DMS 273 treated with DMSO at 0.1 percent for 48 hours (cell line): ENCODE results near the gene CSKMT.
"Not testable (repeated sequence)": the region's sequence is repeated elsewhere in the genome, so short reads cannot be mapped to it uniquely, and the experiment has no call there.

ENCODE experiments used
- DNase-seq: peaks from one replicate; lab custom pipeline; 2025; lab: John Stamatoyannopoulos, UW

CSKMT gene, protein sequence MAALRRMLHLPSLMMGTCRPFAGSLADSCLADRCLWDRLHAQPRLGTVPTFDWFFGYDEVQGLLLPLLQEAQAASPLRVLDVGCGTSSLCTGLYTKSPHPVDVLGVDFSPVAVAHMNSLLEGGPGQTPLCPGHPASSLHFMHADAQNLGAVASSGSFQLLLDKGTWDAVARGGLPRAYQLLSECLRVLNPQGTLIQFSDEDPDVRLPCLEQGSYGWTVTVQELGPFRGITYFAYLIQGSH

DNA sequence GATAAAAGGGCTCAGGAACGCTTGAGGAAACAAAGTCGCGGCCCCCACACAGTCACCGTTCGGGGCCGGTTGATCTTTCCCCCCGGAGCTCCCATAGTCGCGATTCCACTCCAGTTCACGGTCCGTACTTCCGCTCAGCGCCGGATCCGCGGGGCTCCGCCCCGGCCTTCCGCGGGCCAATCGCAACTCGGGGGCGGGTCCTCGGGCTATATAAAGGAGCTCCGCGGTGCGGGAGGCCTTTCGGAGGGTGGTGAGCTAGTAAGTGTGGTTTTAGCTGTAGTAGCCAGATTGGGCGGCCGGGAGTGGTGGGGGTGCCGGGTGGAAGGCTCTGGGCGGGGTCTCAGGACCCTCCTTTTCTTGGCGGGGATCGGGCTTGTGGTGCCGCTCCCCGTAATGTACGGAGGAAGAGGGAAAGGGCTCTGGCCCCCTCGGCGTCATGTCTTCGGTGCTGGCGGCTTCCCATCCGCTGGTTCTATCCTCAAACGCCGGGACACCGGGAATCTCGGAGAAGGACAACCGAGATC is at the start of gene CSKMT, which contains the start of gene C11orf98:
Gene CSKMT, plus strand, starts transcription at position 238 of the 524 bp plus-strand sequence. CDS start 568 bp downstream, outside the sequence.
Gene C11orf98, minus strand, starts transcription at position 136 of the 524 bp plus-strand sequence. Its CDS starts 41 bp downstream, at position 95.
- DNase-seq = peak; percentile 82

DNA sequence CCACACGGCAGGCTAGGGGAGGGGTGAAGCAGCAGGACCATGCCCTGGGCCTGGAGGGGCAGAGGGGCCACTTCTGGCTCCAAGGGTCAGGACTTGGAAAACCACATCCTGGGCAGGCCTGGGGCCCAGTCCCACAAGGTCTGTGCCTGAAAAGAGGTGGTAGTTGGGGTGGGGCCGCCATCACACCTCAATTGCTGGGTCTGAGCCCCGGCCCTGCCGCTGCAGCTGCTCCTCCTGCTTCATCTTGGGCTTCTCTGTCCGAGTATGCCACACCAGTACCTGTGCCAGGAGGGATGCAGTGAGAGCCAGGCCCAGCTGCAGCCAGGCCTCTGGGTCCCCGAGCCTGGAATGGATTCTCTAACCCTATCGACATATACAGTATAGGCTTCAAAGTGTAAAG is 49.6 kb upstream of the CSKMT start:
- no peak for DNase-seq

DNA sequence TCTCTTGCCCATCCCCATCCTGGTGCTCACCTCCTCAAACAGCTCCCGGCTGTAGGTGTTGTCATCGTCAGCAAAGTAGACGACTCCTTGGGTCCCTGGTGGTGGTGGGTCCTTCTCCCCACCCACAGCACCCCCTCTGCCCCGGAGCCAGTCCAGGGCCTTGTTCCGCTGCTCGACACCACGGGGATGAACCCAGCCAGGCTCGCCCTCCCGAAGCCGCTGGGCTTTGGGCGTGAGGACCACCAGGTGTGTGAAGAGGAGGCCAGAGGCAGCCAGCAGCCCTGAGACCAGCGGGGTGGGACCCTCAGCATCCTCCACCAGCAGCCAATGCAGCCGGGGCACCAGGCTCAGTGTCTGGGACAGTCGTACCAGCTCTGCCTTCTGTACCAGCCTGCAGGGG is 48.2 kb upstream of the CSKMT start:
- not testable (repeated sequence) for DNase-seq

DNA sequence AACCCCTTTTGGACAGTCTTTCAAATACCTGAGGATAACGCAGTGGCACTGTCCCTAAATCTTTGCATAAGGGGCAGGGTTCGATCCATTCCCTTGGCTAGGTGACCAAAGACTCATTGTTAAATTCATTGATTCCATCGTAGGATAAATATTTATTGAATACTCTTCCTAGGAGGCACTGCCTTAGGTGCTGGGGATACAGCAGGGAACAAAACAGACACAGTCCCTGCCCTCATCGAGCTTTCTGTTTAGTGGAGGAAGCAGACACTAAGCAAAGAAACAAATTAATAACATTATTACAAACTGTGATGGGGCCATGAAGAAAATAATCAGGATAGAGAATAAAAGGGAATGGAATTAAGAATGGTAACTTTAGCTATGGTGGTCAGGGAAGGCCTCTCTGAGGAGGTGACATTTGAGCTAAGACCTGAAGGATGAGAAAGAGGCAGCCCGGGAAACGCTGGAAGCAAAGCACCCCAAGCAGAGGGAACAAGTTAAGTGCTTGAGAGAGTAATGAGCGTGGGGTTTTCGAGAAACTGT is 44.0 kb upstream of the CSKMT start:
- DNase-seq = no peak

DNA sequence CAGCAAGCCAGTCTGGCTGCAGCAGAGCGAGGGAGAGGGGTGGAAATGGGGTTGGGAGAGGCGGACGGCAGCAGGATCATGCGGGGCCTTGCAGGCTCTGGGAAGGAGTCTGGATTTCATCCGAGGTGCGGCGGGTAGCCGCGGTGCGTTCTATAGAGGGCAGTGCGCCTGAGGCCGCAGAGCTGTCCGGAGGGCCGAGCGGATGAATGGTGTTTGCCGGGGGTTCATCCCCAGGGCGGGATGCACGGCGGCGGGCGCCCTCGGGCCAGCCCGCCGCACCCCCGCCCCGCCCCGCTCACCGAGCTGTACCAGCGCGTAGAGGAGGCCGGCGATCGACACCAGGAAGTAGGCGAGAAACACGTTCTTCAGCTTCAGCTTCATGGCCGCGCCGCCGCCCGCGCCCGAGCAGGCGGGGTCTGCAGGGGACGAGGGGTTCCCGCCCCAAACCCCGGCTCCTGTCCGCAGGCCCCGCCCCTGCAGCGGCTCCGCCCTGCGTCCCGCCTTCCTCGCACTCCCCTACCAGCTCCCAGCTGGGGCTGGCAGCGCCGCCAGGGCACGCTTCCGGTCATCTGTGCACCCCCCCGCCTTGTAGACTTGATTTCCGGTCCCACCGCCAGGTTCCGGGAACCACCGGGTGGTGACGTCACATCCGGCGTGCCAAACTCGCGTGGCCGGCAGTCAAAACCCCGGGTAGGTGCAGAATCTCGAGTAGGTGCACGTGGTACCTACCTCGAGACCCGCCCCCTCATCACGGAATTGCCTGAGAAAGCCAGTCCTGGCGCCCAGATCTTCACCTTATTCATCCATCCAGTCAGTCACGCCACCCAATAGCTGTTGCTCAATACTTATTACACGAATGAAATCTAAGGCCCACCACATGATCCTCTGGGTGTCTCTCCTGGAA is 43.3 kb upstream of the CSKMT start, which contains the start of gene B3GAT3:
Gene B3GAT3, minus strand, starts transcription at position 420 of the 904 bp plus-strand sequence. Its CDS starts 39 bp downstream, at position 381.
- DNase-seq = peak; percentile 77

DNA sequence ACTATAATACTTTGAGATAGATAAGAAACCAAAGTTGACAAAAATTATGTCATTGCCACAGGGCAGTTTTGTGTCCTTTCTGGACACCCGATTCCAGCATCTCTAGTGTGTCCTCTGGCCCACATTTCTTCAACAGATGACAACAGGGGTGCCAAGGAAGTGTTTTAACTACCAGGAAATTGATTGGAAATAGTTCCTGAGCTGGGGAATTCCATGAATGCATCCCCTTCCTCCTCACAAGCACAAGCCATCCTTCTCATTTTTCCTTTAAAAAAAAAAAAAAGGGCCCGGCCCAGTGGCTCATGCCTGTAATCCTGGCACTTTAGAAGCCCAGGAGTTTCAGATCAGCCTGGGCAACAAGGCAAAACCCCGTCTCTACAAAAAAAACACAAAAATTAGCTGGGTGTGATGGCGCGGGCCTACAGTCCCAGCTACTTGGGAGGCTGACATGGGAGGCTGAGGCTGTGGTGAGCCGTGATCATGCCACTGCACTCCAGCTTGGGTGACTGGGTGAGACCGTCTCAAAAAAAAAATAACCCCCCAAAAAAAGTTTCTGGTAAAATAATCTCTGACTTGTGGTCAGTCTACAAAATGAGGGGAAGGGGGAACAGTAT is 42.5 kb upstream of the CSKMT start:
- no peak for DNase-seq

DNA sequence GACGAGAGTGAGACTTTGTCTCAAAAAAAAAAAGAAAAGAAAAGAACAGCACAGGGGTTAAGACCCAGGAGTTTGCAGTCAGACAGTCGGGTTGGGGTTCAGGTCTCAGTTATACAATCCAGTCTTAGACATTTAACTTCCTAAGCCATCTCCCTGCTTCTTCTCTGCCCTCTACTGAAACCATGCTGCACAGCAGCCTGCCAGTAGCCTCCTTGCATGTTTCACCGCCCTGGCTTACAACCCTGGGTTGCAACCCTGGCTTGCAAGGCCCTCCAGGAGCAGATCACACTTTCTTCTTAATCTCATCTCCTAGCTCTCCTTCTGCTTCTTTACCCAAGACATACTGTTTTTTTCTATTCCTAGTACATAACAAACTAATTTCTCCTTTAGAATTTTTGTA is 37.4 kb upstream of the CSKMT start:
- DNase-seq = no peak

DNA sequence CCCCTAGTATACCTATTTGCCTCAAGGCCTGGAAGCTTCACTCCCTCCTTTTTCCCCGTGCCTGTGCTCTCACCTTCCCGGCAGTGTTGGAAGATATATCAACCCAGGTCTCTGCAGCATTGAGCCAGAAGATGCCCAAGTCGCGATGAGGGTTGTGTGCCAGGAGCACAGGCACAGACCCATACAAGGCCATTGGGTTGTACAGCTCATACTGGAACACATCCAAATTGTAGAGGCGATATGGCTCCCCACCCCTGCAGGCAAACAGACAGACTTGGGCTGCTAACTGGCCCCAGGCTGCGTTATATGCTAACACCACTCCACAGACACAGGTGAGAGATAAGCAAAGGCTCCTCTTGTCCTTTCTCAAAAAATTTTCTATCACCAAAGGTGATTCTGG is 32.6 kb upstream of the CSKMT start:
- DNase-seq = no peak

DNA sequence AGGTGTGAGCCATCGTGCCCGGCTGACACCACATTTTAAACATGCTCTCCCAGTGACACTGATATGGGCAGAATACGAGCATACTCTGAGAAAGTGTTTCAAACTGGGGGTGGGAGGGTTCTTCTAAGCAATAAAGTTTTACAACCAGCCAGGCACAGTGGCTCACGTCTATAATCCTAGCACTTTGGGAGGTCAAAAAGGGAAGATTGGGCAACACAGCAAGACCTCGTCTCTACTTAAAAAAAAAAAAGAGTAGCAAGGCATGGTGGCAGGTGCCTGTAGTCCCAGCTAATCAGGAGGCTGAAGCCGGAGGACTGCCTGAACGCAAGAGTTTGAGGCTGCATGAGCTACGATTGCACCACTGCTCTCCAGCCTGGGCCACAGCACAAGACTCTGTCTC is 20.9 kb upstream of the CSKMT start:
- DNase-seq = no peak

DNA sequence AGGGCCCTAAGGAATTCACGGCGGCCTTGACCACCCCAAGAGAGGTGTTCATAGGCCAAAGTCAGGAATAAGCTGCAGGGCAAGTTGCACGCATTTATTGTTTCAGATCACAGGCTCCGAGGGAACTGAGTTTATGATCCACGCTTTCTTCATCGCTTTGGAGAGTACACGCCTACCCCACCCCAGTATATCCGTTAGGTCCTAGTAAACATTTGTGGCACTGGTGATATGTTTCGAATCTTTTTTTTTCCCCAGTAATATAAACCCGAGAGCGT is 19.5 kb upstream of the CSKMT start:
- no peak for DNase-seq

DNA sequence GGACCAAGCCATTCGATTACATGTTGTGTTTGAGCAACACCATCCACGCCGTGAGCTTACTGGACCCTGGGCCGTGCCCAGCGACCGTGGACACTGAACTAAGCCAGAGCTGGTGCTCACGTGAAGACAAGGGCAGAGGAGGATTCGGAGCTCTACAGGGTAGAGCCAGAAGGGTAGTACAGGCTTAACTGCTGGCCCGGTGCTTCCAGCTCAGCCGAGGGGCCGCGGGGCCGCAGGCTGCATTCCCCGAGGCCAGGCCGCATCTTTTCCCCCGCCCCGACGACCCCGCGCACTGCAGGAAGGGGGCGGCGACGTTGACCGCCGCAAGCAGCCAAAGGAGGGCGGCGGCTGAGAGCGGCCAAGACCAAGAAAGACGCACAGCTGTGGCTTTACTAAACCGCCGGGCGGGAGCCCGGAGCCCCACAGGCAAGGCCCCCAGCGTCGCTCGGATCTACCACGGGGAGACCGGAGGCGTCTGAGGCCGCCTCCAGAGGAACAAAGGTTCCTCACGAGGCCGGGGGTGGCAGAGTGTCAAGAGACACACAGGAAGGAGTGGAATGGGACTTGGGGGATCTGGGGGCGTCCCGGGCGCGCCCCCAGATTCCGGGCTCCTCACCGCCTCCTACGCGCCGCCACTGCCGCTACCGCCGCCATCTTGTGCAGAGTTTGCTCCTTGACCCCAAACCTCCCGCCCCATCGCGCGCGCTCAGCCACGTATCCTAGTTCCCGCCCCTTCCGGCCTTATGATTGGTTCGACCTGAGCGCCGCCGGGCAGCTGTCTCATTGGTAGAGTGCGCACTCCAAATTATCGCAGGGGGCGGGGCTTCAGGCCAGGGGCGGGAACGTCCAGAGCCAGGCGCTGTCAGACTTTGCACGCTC is 18.9 kb upstream of the CSKMT start, which contains the start of gene GANAB:
Gene GANAB, minus strand, starts transcription at position 668 of the 879 bp plus-strand sequence. Its CDS starts 14 bp downstream, at position 654.
- DNase-seq = peak; percentile 86

DNA sequence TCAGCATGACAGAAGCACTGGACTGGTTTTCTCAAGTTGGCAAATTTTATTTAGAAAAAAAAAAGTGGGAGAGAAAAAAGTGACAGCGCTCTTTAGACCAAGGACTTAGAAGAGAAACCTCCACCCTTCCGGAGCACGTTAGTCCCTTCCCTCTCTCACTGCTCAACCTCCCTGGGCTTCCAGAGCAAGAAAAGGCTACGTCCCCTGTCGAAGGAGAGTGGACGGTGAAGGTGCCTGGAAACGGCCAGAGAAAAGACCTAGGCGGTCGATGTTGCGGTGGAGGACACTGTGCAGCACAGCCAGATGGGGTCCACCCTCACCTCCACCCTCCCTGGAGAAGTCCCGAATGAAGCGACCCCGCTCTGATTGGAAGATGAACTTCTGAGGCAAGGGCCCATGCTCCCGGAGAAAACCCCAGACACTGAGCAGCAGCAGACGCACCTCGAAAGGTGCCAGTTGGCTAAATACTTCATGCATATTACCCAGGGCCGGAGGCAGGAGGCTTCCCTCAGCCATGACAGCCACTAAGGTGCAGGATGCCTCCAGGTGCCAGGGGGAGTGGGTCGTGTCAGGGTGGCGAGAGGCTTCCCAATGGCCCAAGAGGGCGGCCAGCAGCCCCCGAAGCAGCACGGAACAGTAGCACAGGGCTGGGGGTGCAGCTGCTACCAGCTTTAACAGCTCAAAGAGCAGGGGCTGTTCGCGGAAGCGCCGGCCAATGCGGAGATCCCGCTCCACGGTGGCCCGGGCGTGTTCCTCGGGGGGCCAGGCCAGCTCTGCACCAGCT is 18.1 kb upstream of the CSKMT start:
- DNase-seq = no peak

DNA sequence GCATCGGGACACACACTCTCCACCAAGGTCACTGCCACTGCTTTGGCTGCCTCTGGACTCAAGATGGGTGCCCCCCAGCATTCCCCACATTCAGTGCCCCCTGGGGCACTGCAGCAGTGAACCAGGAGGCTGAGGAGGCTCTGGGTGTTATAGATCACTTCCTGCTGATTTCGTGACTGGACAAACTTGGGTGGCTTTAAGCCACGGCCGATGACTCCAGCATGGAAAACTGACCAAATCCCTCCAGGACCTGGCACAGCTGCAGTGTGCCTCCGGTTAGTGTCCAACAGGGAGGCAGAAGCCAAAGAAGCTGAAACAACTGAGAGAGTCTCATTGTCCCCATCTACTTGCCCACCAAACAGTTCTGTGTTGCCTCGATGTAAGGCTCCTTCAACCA is 17.5 kb upstream of the CSKMT start:
- DNase-seq = no peak

DNA sequence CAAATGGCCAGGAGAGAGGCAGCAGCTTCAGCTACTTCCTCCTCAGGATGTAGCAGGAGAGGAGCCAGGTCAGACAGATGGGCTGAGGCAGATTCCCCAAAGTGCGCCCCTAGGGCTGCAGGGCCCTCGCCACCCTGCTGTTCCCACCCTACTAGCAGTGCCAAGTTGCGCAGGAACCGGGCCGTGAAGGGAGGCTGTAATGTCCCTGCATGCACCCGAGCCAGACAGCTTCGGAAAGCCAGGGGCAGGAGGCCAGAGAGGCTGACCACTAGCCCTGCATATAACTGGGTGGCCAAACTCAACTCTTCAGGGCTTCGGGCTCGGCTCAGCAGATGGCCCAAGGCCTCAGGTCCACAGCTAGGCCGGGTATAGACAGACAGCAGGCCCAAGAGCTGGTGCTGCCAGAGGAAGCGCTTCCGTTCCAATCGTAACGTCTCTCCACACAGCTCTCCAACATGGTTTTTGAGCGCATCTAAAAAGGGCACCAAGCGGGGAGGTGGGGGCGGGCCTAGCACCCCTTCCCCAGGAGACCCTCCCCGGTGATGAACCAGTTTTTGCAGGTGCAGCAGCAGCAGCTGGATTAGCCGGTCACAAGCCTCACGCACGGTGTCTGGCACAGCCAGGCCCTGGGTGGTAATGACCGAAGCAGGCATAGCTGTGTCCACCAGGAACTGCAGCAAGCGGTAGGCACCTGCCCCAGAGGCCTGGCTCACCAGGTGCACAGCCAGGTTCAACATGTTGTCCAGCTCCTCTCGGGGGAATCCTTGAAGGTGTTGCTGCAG is 16.7 kb upstream of the CSKMT start:
- no peak for DNase-seq

DNA sequence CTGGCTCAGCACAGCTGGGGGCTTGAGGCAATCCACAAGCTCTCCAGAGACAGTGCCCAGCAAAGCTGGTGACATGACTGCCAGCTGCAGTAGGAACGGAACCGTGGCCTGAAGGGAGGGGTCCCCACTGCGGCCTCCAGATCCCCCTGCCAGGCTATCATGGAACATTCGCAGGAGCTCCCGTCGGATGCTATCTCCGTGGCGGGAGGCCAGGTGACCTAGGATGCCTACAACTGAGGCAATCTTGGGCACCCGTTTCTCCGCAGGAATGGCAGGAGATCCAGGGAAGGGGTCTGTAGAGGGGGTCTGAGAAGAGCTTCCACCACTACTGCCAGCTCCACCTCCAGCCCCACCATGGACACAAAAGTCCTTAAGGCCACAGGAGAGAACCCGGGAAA is 16.1 kb upstream of the CSKMT start:
- DNase-seq = no peak

DNA sequence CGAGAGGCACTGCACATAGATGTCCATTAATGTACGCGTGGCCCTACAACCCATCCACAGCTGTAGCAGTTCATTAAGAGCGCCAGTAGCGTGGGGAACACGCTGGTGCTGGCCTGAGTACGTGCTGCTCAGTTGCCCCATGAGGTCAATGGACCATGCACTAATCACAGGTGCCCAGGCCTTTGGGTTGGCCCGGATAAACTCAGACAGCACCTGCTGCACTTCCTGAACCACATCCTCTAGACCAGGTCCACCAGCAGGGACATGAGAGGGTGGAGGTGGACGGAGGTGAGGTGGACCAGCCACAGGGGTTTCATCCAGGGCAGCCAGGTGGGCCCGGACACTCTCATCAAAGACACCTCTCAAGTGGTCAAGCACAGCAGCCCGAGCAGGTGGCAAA is 15.6 kb upstream of the CSKMT start:
- no peak for DNase-seq

DNA sequence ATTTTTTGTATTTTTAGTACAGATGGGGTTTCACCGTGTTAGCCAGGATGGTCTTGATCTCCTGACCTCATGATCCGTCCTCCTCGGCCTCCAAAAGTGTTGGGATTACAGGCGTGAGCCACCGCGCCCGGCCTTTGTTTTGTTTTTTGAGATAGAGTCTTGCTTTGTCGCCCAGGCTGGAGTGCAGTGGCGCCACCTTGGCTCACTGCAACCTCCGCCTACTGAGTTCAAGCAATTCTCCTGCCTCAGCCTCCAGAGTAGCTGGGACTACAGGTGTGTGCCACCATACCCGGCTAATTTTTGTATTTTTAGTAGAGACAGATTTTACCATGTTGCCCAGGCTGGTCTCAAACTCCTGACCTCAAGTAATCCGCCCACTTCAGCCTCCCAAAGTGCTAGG is 14.8 kb upstream of the CSKMT start:
- DNase-seq = not testable (repeated sequence)

DNA sequence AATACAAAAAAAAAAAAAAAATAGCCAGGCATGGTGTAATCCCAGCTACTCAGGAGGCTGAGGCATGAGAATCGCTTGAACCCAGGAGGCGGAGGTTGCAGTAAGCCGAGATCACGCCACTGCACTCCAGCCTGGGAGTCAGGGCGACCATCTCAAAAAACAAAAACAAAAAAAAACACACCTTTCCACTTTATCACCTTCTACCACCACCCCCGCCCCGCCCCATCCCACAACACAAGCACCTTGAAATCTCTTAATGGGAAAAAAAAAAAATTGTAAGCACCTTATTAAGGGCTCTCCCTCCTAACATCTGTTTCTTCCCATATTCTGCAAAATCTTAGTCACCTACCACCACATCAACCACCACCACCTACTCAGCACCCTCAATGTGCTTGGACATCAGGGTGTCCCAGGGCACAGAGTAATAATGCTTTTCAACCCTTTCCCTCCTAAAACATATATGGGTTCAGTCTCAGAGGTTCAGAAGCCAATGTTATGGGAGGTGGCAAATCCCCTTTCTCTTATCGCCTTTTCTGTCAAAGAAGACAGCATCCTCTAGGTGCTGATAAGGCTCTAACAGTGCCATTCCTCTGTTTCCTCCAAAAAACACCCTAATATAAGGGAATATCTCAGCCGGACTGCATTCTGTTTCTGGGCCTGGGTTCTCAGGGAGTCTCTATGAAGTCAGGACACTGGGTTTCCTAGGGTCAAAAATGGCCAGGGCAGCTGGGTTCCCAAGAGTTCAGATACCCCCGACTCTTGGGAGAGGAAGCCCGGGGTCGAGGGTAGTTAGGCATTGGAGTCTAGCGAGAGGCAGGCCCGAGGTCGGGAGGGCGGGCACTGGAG is 12.7 kb upstream of the CSKMT start:
- DNase-seq = no peak

DNA sequence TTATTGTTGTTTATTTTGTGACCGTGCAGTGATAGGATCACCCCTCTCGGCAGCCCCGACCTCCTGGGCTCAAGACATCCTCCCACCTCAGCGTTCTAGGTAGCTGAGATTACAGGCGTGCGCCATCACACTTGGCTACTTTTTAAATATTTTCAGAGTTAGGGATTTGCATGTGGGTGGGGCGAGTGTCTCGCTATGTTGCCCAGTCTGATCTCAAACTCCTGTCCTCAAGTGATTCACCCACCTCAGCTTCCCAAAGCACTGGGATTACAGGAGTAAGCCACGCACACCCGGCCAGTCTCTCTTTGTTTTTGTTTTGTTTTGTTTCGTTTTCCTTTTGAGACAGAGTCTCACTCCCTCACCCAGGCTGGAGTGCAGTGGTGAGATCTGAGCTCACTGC is 10.8 kb upstream of the CSKMT start:
- DNase-seq = no peak
